Esophagus muscularis mucosa (tissue), 4 donors: ENCODE results near the gene FOXF1. TPM values are rescaled to one million over a fixed set of nuclear protein-coding genes. Genes with fewer than 3 reads are reported as not detected.
A peak's percentile ranks its signal among the peaks of the same experiment; 100 is the strongest.

ENCODE experiments used
- DNase-seq: peaks from one replicate; pipeline ENCODE4 v3.0.0-alpha.2; 2017; ENCODE audit errors: extremely low spot score
- H3K27ac ChIP-seq, 4 donors: fragments of 200-600 bp; sonication (generic); replicated peaks in 1 of 4; 1 replicate in 3 of 4; 2 replicates in 1 of 4; pipeline ENCODE4 v1.5.1; 2016 to 2019; ENCODE audit warnings: mild to moderate bottlenecking in 1 of 4
- H3K27me3 ChIP-seq, 4 donors: fragments of 200-600 bp; sonication (generic); one replicate each; pipeline versions ENCODE4 v1.5.1 to v1.6.0; 2016 to 2019
- H3K36me3 ChIP-seq, 4 donors: fragments of 200-600 bp; sonication (generic); one replicate each; pipeline ENCODE4 v1.5.1; 2016 to 2019
- H3K4me1 ChIP-seq, 4 donors: fragments of 200-600 bp; sonication (generic); one replicate each; pipeline ENCODE4 v1.5.1; 2016 to 2019
- H3K4me3 ChIP-seq, 4 donors: fragments of 200-600 bp; sonication (generic); 1 replicate in 2 of 4; 2 replicates in 2 of 4; pipeline ENCODE4 v1.5.1; 2016 to 2019; ENCODE audit warnings: mild to moderate bottlenecking in 4 of 4, moderate library complexity in 1 of 4
- H3K9me3 ChIP-seq, 4 donors: fragments of 200-600 bp; sonication (generic); 1 replicate in 3 of 4; 2 replicates in 1 of 4; pipeline ENCODE4 v1.5.1; 2016 to 2019
- CTCF ChIP-seq, 3 experiments: fragments of 200-600 bp in 2 of 3; fragments of 450-650 bp in 1 of 3; sonication (generic) in 2 of 3; IDR thresholded peaks; one replicate each; pipeline ENCODE4 v1.5.1; 2017 to 2019; ENCODE audit warnings: antibody characterized with exemption in 3 of 3, mild to moderate bottlenecking in 2 of 3, moderate library complexity in 1 of 3
- EP300 ChIP-seq: sonication (generic); formaldehyde crosslinking; IDR thresholded peaks from one replicate; pipeline ENCODE4 v1.6.1; 2017; ENCODE audit warnings: antibody characterized with exemption
- POLR2A ChIP-seq: fragments of 450-650 bp; IDR thresholded peaks from one replicate; pipeline ENCODE4 v1.6.1; 2017; ENCODE audit warnings: antibody characterized with exemption, moderate library complexity, mild to moderate bottlenecking, low read depth
- POLR2AphosphoS5 ChIP-seq, 2 donors: sonication (generic); formaldehyde crosslinking; IDR thresholded peaks; one replicate each; pipeline ENCODE4 v1.6.1; 2017; ENCODE audit warnings: antibody characterized with exemption in 2 of 2
- WGBS: methylation state at CpG from one replicate; pipeline ENCODE4 v1.1.5; 2018; 5-methylcytosine and 5-hydroxymethylcytosine counted together
- intact Hi-C: fragments of 100-400 bp; cut with DNase I; formaldehyde crosslinking; loops from one replicate; pipeline ENCODE4 v1.15.1; 2023
- total RNA-seq, 4 donors: library from RNA; depleted of rRNA; stranded (reverse); fragments of >200 nt; gene quantifications; one replicate each; pipeline versions ENCODE4 v1.1.0 to v1.2.1, GENCODE V29; 2016

FOXF1 gene
- total RNA-seq, 4 donors from 2014 or later: 40.7 to 94.5 (median 69.3) TPM

- Histone ChIP-seq H3K9me3 (no peaks in the 10 kb centered on the region), H3K27ac (peak overlapping the region; percentile 95 to 100 (median 98)), H3K36me3 (no peaks in the 10 kb centered on the region), H3K4me3 (peak overlapping the region; percentile 55 to 81 (median 64)), H3K27me3 (peaks cover 0 to 67% (median 4%) of the 10 kb centered on the region in 4 donors), H3K4me1 (peaks cover 16 to 99% (median 94%) of the 10 kb centered on the region in 4 donors)
- WGBS: 21% methylated on average over 25 of the region's 34 CpGs
- TF ChIP-seq EP300 (no peak), POLR2A (no peak), POLR2AphosphoS5 (IDR thresholded peaks at IDR 0.05) (no peak), CTCF (IDR thresholded peaks at IDR 0.05) (no peak)
- intact Hi-C loops: loop anchor here (5.0 kb wide), 1 partner anchor 39 kb away; no protein-coding TSS in a partner anchor
- no peak for DNase-seq
Observed at GRCh38 chr16:86496262-86496928, 13.9 kb upstream of the FOXF1 start.

- Histone ChIP-seq H3K36me3 (no peaks in the 10 kb centered on the region), H3K27me3 (peaks cover 0 to 73% (median 4%) of the 10 kb centered on the region in 4 donors), H3K27ac (peak overlapping the region; percentile 95 to 100 (median 98)), H3K4me3 (peak overlapping the region; percentile 55 to 81 (median 64)), H3K4me1 (peaks cover 16 to 98% (median 94%) of the 10 kb centered on the region in 4 donors), H3K9me3 (no peaks in the 10 kb centered on the region)
- intact Hi-C loops: loop anchor here (5.0 kb wide), 1 partner anchor 40 kb away; no protein-coding TSS in a partner anchor
- peak in 1 of 2 donors; percentile 75 for TF ChIP-seq POLR2AphosphoS5 (IDR thresholded peaks at IDR 0.05)
- no peak for TF ChIP-seq CTCF (IDR thresholded peaks at IDR 0.05)
- no peak for DNase-seq
- WGBS: 13% methylated on average over 22 of the region's 45 CpGs
Observed at GRCh38 chr16:86496929-86497461, 13.3 kb upstream of the FOXF1 start.

- peaks cover 0 to 73% (median 4%) of the 10 kb centered on the region in 4 donors for H3K27me3 ChIP-seq
- intact Hi-C loops: loop anchor here (5.0 kb wide), 1 partner anchor 40 kb away; no protein-coding TSS in a partner anchor
- H3K4me3 ChIP-seq: peak overlapping the region; percentile 55 to 81 (median 64)
- DNase-seq: no peak
- peaks cover 16 to 97% (median 94%) of the 10 kb centered on the region in 4 donors for H3K4me1 ChIP-seq
- H3K27ac ChIP-seq: peak overlapping the region; percentile 95 to 100 (median 98)
- H3K9me3 ChIP-seq: no peaks in the 10 kb centered on the region
- no peaks in the 10 kb centered on the region for H3K36me3 ChIP-seq
- WGBS: 3% methylated on average over 16 of the region's 44 CpGs
- no peak for TF ChIP-seq POLR2AphosphoS5 (IDR thresholded peaks at IDR 0.05)
- TF ChIP-seq POLR2A: no peak
- TF ChIP-seq CTCF (IDR thresholded peaks at IDR 0.05): no peak
- no peak for TF ChIP-seq EP300
Observed at GRCh38 chr16:86497551-86498021, 12.7 kb upstream of the FOXF1 start.

GRCh38 chr16:86498155-86498670 is 12.1 kb upstream of the FOXF1 start:
- Histone ChIP-seq H3K27me3 (peaks cover 0 to 75% (median 4%) of the 10 kb centered on the region in 4 donors), H3K4me3 (peak overlapping the region; percentile 55 to 81 (median 64)), H3K36me3 (no peaks in the 10 kb centered on the region), H3K27ac (peak overlapping the region; percentile 95 to 100 (median 98)), H3K4me1 (peaks cover 16 to 96% (median 93%) of the 10 kb centered on the region in 4 donors), H3K9me3 (no peaks in the 10 kb centered on the region)
- DNase-seq: no peak
- 12% methylated on average over 14 of the region's 29 CpGs for WGBS
- TF ChIP-seq POLR2AphosphoS5 (IDR thresholded peaks at IDR 0.05): peak; percentile 2 to 62
- no peak for TF ChIP-seq POLR2A
- TF ChIP-seq EP300: no peak
- TF ChIP-seq CTCF (IDR thresholded peaks at IDR 0.05): peak; percentile 12 to 38 (median 19)
- intact Hi-C loops: loop anchor here (5.0 kb wide), 1 partner anchor 41 kb away; no protein-coding TSS in a partner anchor
